Coronary artery (tissue), 2 donors: ENCODE results near the gene CDA.

Experiments
- DNase-seq: peaks from one replicate; pipeline ENCODE4 v3.0.0-alpha.2; 2017; ENCODE audit warnings: low spot score
- H3K27ac ChIP-seq, 2 donors: fragments of 200-600 bp; sonication (generic); one replicate each; pipeline ENCODE4 v1.5.1; 2016 to 2019
- H3K4me3 ChIP-seq: fragments of 200-600 bp; sonication (generic); 2 replicates; pipeline ENCODE4 v1.5.1; 2016; ENCODE audit warnings: mild to moderate bottlenecking, moderate library complexity
- TF ChIP-seq, protein P1 (sequence below): fragments of 200-600 bp; sonication (generic); IDR thresholded peaks from one replicate; pipeline ENCODE4 v1.5.1; 2019; ENCODE audit warnings: antibody characterized with exemption

CDA gene

DNA sequence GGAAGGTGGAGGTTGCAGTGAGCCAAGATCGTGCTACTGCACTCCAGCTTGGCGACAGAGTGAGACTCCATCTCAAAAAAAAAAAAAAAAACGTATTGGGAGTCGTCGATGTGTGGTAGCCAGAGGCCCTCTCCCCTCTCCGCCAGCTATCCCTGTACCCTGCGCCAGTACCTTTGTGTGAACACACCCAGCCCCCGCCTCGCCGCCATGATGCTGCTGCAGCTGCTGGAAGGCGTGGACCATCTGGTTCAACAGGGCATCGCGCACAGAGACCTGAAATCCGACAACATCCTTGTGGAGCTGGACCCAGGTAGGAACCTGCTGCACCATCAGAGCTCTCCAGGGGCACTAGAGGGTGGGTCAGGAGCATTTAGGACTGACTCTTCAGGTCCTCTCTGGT is 56.5 kb downstream of the CDA start:
- Histone ChIP-seq H3K27ac (no peak overlapping the region), H3K4me3 (no peak overlapping the region)
- DNase-seq = no peak
- TF ChIP-seq, protein P1, sequence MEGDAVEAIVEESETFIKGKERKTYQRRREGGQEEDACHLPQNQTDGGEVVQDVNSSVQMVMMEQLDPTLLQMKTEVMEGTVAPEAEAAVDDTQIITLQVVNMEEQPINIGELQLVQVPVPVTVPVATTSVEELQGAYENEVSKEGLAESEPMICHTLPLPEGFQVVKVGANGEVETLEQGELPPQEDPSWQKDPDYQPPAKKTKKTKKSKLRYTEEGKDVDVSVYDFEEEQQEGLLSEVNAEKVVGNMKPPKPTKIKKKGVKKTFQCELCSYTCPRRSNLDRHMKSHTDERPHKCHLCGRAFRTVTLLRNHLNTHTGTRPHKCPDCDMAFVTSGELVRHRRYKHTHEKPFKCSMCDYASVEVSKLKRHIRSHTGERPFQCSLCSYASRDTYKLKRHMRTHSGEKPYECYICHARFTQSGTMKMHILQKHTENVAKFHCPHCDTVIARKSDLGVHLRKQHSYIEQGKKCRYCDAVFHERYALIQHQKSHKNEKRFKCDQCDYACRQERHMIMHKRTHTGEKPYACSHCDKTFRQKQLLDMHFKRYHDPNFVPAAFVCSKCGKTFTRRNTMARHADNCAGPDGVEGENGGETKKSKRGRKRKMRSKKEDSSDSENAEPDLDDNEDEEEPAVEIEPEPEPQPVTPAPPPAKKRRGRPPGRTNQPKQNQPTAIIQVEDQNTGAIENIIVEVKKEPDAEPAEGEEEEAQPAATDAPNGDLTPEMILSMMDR = no peak

DNA sequence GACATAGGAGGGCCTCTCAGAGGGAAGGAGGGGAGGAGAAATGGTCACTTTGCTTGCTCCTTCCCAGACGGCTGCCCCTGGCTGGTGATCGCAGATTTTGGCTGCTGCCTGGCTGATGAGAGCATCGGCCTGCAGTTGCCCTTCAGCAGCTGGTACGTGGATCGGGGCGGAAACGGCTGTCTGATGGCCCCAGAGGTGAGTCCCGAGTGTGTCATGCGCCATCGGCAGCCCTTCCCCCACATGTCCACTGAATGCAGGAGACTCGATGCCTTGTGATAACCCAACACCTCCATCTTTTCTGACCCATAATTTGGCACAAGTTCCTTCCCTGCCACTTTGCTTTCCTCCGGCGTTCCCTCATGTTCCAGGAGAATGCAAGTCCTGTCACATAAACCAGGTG is 59.5 kb downstream of the CDA start:
- Histone ChIP-seq H3K4me3 (no peak overlapping the region), H3K27ac (no peak overlapping the region)
- no peak for DNase-seq
- TF ChIP-seq, protein P1 = no peak

DNA sequence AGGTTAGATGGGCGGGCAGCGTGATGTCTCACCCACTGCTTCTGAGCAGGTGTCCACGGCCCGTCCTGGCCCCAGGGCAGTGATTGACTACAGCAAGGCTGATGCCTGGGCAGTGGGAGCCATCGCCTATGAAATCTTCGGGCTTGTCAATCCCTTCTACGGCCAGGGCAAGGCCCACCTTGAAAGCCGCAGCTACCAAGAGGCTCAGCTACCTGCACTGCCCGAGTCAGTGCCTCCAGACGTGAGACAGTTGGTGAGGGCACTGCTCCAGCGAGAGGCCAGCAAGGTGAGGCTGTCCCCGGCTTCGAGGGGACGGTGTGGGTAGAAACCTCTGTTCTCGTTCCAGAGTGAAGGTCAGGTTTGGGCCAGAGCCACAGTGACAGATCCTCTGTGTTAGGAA is 60.0 kb downstream of the CDA start:
- TF ChIP-seq, protein P1 = no peak
- DNase-seq = no peak
- Histone ChIP-seq H3K27ac (no peak overlapping the region), H3K4me3 (no peak overlapping the region)

DNA sequence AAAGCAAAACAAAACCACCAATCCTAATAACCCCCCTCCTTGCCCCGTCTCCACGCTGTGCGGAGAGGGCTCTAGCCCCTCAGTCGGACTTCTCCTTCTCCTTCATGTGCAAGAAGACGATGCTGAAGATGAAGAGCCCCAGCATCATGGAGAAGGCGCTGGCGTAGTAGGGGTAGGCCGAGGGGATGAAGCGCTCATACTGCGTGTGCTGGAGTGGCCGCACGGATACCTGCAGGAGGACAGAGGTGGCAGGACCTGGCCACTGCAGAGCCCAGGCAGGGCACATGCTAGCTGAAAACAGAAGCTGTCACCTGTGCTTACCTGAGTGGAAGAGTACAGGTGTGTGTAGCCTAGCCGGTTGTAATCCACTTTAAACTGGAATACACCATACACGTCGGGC is 63.4 kb downstream of the CDA start:
- DNase-seq = no peak
- Histone ChIP-seq H3K27ac (no peak overlapping the region), H3K4me3 (no peak overlapping the region)
- TF ChIP-seq, protein P1 = no peak

DNA sequence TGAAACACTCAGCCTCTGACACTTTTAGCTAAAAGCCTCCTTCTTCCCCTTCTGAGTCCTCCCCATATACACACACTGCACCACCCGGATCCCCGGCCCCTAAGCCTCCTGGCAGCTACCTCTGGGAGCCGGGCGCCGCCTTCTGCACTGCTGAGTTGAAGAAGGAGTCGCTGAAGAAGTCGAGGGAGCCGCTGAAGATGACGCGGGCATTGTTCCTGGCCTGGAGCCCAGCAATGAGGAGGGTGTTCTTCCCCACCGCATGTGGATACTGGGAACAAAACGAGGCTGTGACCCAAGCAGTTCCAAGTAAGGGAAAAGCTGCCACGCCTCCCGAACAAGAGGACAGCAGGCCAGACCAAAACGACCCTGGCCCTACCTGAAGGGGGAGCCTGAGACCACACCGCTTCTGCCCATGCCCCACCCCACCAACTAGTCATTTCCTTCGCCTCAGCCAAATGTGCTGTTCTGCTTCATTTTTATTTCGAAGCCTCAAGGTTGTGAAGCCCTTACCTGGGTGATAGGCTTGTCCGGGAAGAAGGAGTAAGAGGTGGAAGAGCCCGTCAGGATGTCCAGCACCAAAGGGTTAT is 65.3 kb downstream of the CDA start:
- Histone ChIP-seq H3K27ac (peak overlapping the region in 1 of 2 donors; percentile 7), H3K4me3 (no peak overlapping the region)
- no peak for DNase-seq
- TF ChIP-seq, protein P1 = no peak

DNA sequence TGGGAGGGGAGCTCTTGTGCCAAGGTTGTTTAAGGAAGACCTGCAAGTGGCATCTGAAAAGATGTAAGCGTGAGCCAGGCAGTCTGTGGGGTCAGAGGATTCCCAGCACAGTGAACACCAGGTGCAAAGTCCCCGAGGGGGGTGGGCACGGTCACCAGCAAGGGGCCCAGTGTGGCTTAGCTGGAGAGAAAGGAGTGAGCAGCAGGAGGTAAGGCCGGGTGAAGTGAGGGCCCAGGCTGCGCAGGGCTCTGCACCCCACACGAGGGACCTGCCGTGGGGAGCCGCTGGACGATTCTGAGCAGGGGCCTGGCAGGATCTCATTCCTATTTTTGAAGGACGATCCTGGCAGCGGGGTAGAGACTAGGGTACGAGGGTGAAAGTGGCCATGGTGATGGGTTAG is 68.1 kb downstream of the CDA start:
- DNase-seq = no peak
- TF ChIP-seq, protein P1 = no peak
- H3K27ac ChIP-seq = no peak overlapping the region
- no peak overlapping the region for H3K4me3 ChIP-seq

DNA sequence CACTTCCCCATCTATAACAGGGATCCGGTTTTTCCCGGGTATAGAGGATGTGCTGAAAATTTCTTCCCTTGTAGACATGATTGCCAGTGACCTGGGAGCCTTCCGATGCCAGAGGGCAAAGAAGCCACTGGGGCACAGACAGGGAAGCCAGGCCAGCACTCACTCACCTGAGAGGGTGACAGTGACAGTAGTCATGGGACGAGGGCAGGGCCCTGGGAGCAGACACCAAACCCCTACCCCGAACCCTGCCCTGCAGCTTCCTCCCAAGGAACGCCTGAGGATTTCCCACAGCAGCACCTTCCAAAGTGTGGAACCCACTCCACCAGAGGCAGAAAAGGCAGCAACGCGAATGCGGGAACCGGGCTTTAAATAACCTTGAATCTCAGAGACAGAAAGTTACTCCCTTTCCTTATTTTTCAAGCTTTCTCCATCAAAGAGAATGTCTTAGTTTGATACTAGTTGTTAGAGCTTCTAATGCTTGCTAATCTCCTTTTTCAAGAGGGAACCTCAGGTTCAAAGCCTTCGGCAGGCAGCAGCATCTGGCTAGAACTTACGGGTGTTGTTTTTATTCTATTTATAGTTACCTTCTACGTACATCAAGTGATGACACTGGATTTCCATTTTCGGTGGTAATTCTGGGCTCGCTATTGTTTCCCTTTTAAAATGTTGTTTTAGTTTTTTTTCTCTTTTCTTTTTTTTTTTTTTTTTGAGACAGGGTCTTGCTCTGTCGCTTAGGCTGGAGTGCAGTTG is 69.4 kb downstream of the CDA start:
- TF ChIP-seq, protein P1 = no peak
- no peak for DNase-seq
- Histone ChIP-seq H3K4me3 (no peak overlapping the region), H3K27ac (no peak overlapping the region)
